DND-41 (cell line): ENCODE measurements around the gene AMH.

Experiments
- CTCF ChIP-seq: IDR thresholded peaks from 2 replicates; pipeline ENCODE4 v1.5.1; 2012; ENCODE audit warnings: borderline replicate concordance, low read length, moderate library complexity, mild to moderate bottlenecking; ENCODE audit not compliant: poor library complexity, severe bottlenecking; ENCODE audit errors: extremely low read depth
- EZH2 ChIP-seq: IDR thresholded peaks from 3 replicates; pipeline ENCODE4 v1.6.1; 2012; ENCODE audit warnings: borderline replicate concordance, low read depth, mild to moderate bottlenecking, moderate library complexity, low read length, inconsistent platforms; ENCODE audit not compliant: severe bottlenecking

DNA sequence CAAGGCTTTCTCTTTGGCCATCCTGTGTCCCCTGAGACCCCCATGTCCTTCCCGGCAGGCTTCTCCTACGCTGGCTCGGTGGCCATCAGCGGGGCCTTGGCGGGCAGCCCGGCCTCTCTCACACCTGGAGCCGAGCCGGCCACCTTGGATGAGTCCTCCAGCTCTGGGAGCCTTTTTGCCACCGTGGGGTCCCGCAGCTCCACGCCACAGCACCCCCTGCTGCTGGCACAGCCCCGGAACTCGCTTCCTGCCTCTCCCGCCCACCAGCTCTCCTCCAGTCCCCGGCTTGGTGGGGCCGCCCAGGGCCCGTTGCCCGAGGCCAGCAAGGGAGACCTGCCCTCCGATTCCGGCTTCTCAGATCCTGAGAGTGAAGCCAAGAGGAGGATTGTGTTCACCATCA is 27.2 kb upstream of the AMH start:
- TF ChIP-seq CTCF (peak; percentile 42), EZH2 (no peak)
